Hematopoietic multipotent progenitor cell treated with erythropoietin and hydrocortisone succinate and interleukin-3 and kit ligand, for 6 days (in vitro differentiated cells): ENCODE data around the gene BCAS4.
"Not testable (repeated sequence)": the region's sequence is repeated elsewhere in the genome, so short reads cannot be mapped to it uniquely, and the experiment has no call there.

Source experiments
- DNase-seq: peaks from one replicate; pipeline ENCODE4 v3.0.0-alpha.2; 2015

The BCAS4 gene

DNA sequence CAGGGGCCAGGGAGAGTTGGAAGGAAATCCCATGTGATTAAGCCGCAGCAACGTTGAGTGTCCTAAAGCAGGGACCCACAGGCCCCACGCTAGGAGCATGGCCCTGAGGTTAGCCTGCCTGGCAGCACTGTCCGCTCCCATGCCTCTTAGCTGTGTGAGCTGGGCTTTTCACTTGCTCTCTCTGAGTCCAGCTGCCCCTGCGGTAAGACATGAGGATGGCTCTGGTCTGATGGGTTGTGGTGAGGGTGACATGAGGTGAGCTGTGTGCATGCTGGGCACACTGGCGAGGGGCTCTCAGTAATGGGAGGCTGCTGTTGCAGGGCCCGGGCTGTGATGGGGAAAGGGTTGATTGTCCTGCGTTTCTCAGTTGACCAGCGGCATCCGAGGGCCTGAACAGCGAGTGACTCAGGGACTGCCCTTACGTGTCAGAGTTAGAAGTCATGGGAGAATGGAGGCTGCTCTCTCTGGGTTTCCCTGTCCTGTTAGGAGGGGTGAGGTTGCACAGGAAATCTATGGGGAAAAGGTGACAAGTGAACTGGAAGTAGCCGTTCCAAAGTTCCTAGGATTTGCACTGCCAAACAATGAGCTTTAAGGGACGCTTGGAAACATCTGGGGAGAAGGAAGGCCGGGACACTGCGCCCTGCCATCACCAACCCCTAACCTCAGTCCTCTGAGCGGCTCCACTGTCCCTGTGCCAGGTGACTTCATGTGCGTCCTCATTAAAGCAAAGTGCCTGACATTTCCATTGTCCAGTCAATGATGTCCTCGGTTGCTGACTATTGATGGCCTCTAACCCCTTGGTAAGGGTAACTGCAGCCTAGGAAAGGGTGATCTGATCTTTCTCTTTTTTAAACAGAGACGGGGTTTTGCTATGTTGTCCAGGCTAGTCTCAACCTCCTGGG, 85.0 kb downstream of the BCAS4 start:
- no peak for DNase-seq

- DNase-seq, result not testable (repeated sequence)
Observed at GRCh38 chr20:50881759-50882424, 87.0 kb downstream of the BCAS4 start.

- DNase-seq, result no peak
Observed at GRCh38 chr20:50883856-50884255, 89.0 kb downstream of the BCAS4 start.

GRCh38 chr20:50885068-50885467, 90.2 kb downstream of the BCAS4 start:
- DNase-seq, result no peak

GRCh38 chr20:50885781-50886180, 90.9 kb downstream of the BCAS4 start:
- no peak for DNase-seq

- DNase-seq, result no peak
Observed at GRCh38 chr20:50886184-50886790, 91.4 kb downstream of the BCAS4 start.

- no peak for DNase-seq
Observed at GRCh38 chr20:50887576-50887975, 92.7 kb downstream of the BCAS4 start.

GRCh38 chr20:50891138-50891537, 96.3 kb downstream of the BCAS4 start:
- no peak for DNase-seq

GRCh38 chr20:50892394-50892793, 97.5 kb downstream of the BCAS4 start:
- DNase-seq, result no peak

DNA sequence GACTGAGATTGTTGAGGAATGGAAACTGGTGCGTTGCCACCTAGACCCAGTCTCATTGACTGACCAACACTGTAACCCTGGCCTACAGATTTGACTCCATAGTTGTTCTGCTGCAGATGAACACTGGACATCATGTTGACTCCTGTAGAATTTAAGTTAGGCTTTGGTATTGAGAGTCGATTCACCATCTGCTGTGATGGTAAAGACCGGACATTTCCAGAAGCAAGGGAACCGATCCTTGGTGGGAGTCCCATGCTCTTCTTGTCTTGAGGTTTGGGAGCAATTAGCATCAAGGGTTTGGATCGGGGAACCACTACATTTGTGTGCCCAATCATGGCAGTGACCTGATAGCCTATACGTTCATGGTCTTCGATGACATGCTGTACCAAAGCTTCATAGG, 98.8 kb downstream of the BCAS4 start:
- DNase-seq, result no peak

- no peak for DNase-seq
Observed at GRCh38 chr20:50895111-50895830, 100.4 kb downstream of the BCAS4 start.

DNA sequence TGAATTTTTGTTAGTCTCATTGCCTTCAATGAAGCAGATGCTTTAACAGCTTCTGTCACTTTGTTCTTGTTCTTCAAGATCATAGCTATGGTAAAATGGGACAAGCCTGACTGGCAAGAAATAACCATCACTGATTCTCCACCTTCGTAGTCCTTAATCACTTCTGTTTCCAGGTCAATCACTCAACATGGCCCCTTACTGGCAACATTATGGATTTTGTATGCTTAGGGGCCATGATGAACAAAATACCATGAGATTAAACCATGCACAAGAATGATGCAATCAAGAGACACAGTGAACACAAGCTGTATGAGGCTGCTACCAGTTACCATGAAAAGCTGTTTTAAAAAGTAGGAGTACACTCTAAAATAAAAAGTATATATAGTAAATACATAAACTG, 103.6 kb downstream of the BCAS4 start:
- DNase-seq, result no peak

DNA sequence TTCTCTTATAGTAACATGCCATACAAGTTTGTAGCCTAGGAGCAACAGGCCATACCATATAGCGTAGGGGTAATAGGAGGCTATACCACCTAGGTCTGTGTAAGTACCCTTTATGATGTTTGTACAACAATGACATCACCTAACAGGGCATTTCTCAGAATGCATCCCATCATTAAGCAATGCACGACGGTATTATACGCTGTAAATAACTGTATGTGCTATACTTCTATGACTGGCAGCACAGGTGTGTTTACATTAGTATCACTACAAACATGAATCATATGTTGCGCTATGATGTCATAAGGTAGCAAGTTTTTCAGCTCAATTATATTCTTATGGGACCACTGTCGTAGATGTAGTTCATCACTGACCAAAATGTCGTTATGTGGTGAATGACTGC, 105.4 kb downstream of the BCAS4 start:
- DNase-seq, result no peak

GRCh38 chr20:50901301-50901700, 106.4 kb downstream of the BCAS4 start:
- DNase-seq, result no peak

- DNase-seq, result peak; percentile 94
Observed at GRCh38 chr20:50903353-50904051, 108.6 kb downstream of the BCAS4 start.

GRCh38 chr20:50904067-50904570, 109.3 kb downstream of the BCAS4 start:
- no peak for DNase-seq

- DNase-seq, result no peak
Observed at GRCh38 chr20:50909413-50909812, 114.6 kb downstream of the BCAS4 start.

GRCh38 chr20:50911030-50911429, 116.2 kb downstream of the BCAS4 start:
- no peak for DNase-seq

GRCh38 chr20:50911716-50912115, 116.9 kb downstream of the BCAS4 start:
- no peak for DNase-seq

DNA sequence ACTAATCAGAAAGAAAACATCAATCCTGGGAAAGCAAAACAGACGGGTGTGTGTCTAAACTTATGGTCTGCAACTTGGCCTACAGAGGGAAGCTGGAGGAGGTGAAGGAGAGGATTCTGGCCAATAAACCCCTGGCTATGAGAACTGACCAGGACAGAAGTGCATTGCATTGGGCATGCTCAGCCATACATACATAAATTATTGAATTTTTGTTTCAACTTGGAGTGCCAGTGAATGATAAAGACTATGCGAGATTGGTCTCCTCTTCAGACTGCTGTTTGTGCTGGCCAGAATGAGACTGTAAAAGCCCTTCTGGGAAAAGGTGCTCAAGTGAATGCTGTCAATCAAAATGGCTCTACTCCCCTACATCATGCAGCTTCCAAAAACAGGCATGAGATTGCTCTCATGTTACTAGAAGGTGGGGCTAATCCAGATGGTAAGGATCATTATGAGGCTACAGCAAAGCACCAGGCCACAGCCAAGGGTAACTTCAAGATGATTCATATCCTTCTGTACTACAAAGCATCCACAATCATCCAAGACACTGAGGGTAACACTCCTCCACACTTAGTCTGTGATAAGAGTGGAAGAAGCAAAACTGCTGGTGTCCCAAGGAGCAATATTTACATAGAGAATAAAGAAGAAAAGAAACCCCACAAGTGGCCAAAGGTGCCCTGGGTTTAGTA, 119.0 kb downstream of the BCAS4 start:
- no peak for DNase-seq

DNA sequence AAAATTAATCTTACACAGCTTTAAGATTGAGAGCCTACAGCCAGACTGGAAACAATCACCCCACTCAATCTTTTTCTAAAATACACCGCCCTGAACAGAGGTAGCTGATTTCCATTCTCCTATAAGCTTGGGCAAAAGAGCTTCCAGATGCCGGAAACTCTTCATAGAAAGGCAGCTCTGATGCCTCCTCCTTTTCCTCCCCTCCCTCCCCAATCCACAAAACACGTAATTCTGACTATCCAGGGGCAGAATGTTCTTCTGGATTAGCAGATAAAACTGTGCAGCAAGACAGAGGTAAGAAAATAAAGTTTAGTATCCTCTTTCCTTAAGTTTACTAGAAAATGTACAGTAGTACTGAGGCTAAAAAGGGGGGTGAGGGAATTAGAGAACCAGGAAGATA, 120.6 kb downstream of the BCAS4 start:
- DNase-seq, result no peak

GRCh38 chr20:50916257-50916656, 121.4 kb downstream of the BCAS4 start:
- no peak for DNase-seq
